HEK293T (cell line): ENCODE results near the gene ZNF562.

Experiments
- ARNT ChIP-seq: fragments of 450-650 bp; IDR thresholded peaks from 2 replicates; pipeline ENCODE4 v1.6.1; 2017; ENCODE audit warnings: mild to moderate bottlenecking
- BHLHE40 ChIP-seq: fragments of 450-650 bp; IDR thresholded peaks from 2 replicates; pipeline ENCODE4 v1.6.1; 2016; ENCODE audit warnings: mild to moderate bottlenecking, moderate library complexity, borderline replicate concordance
- CTBP1 ChIP-seq: fragments of 450-650 bp; IDR thresholded peaks from 2 replicates; pipeline ENCODE4 v1.6.1; 2016; ENCODE audit warnings: borderline replicate concordance
- FOXK2 ChIP-seq: fragments of 450-650 bp; IDR thresholded peaks from 2 replicates; pipeline ENCODE4 v1.6.1; 2016; ENCODE audit warnings: mild to moderate bottlenecking
- FOXM1 ChIP-seq: fragments of 450-650 bp; IDR thresholded peaks from 2 replicates; pipeline ENCODE4 v1.6.1; 2017; ENCODE audit warnings: mild to moderate bottlenecking, borderline replicate concordance
- HDGF ChIP-seq: fragments of 450-650 bp; IDR thresholded peaks from 2 replicates; pipeline ENCODE4 v1.6.1; 2017; ENCODE audit warnings: antibody characterized with exemption, borderline replicate concordance
- L3MBTL2 ChIP-seq: fragments of 450-650 bp; conservative IDR thresholded peaks from 2 replicates; pipeline ENCODE4 v1.6.1; 2016; ENCODE audit warnings: mild to moderate bottlenecking
- LEF1 ChIP-seq: fragments of 450-650 bp; IDR thresholded peaks from 2 replicates; pipeline ENCODE4 v1.6.1; 2017; ENCODE audit warnings: mild to moderate bottlenecking, borderline replicate concordance
- NFRKB ChIP-seq: fragments of 450-650 bp; IDR thresholded peaks from 2 replicates; pipeline ENCODE4 v1.6.1; 2016; ENCODE audit warnings: mild to moderate bottlenecking, moderate library complexity
- PKNOX1 ChIP-seq: fragments of 450-650 bp; IDR thresholded peaks from 2 replicates; pipeline ENCODE4 v1.6.1; 2016
- SP1 ChIP-seq: fragments of 450-650 bp; IDR thresholded peaks from 2 replicates; pipeline ENCODE4 v1.6.1; 2017
- SUZ12 ChIP-seq: fragments of 450-650 bp; IDR thresholded peaks from 2 replicates; pipeline ENCODE4 v1.6.1; 2016; ENCODE audit warnings: mild to moderate bottlenecking
- TARDBP ChIP-seq: fragments of 450-650 bp; IDR thresholded peaks from 2 replicates; pipeline ENCODE4 v1.6.1; 2016
- ZNF384 ChIP-seq: fragments of 450-650 bp; IDR thresholded peaks from 2 replicates; pipeline ENCODE4 v1.6.1; 2016

GRCh38 chr19:9622531-9622930 lies 52.4 kb downstream of the ZNF562 start:
- TF ChIP-seq PKNOX1 (no peak), SP1 (no peak), SUZ12 (no peak), BHLHE40 (no peak), FOXM1 (no peak), HDGF (no peak), ZNF384 (no peak), TARDBP (no peak), CTBP1 (no peak), ARNT (no peak), FOXK2 (no peak), NFRKB (no peak), L3MBTL2 (no peak), LEF1 (no peak)
